ENCODE results near the gene XRCC1. TPM values are rescaled to one million over a fixed set of nuclear protein-coding genes. Genes with fewer than 3 reads are reported as not detected.
"Not testable (repeated sequence)": the region's sequence is repeated elsewhere in the genome, so short reads cannot be mapped to it uniquely, and the experiment has no call there.

XRCC1 gene
- total RNA-seq, 4 donors from 2014 or later: 22.7 to 53.2 (median 30.7) TPM

GRCh38 chr19:43551399-43552197, 23.7 kb downstream of the XRCC1 start:
- TF ChIP-seq CTCF (IDR thresholded peaks at IDR 0.05) (no peak), POLR2A (IDR thresholded peaks at IDR 0.05) (no peak)
- Histone ChIP-seq H3K4me1 (no peaks in the 10 kb centered on the region), H3K9me3 (no peaks in the 10 kb centered on the region), H3K27ac (no peak overlapping the region), H3K4me3 (no peak overlapping the region), H3K27me3 (no peaks in the 10 kb centered on the region), H3K36me3 (no peaks in the 10 kb centered on the region)
- intact Hi-C loops (cut with DNase I; ENCODE audit: low total_unique reads): no loop called here
- no peak for DNase-seq

- DNase-seq: no peak
- no peaks in the 10 kb centered on the region for H3K9me3 ChIP-seq
- no peaks in the 10 kb centered on the region for H3K4me1 ChIP-seq
- H3K27ac ChIP-seq: no peak overlapping the region
- H3K36me3 ChIP-seq: no peaks in the 10 kb centered on the region
- H3K27me3 ChIP-seq: no peaks in the 10 kb centered on the region
- intact Hi-C loops (cut with DNase I; ENCODE audit: low total_unique reads): no loop called here
- no peak overlapping the region for H3K4me3 ChIP-seq
- TF ChIP-seq POLR2A (IDR thresholded peaks at IDR 0.05): no peak
- TF ChIP-seq CTCF (IDR thresholded peaks at IDR 0.05): no peak
Measured at GRCh38 chr19:43548706-43549105, 26.6 kb downstream of the XRCC1 start.

GRCh38 chr19:43547926-43548325, 27.4 kb downstream of the XRCC1 start:
- H3K9me3 ChIP-seq; DNase-seq; H3K4me3 ChIP-seq; H3K27ac ChIP-seq; intact Hi-C loops (cut with DNase I; ENCODE audit: low total_unique reads); H3K36me3 ChIP-seq; H3K27me3 ChIP-seq; H3K4me1 ChIP-seq: not testable (repeated sequence)

GRCh38 chr19:43546581-43546980, 28.7 kb downstream of the XRCC1 start:
- intact Hi-C loops (cut with DNase I; ENCODE audit: low total_unique reads): no loop called here
- DNase-seq: no peak

GRCh38 chr19:43545981-43546380, 29.3 kb downstream of the XRCC1 start:
- no peaks in the 10 kb centered on the region for H3K4me1 ChIP-seq
- intact Hi-C loops (cut with DNase I; ENCODE audit: low total_unique reads): no loop called here
- no peak for DNase-seq
- TF ChIP-seq POLR2A (IDR thresholded peaks at IDR 0.05) (no peak), CTCF (IDR thresholded peaks at IDR 0.05) (no peak)
- H3K36me3 ChIP-seq: no peaks in the 10 kb centered on the region
- no peak overlapping the region for H3K4me3 ChIP-seq
- H3K9me3 ChIP-seq: no peaks in the 10 kb centered on the region
- no peaks in the 10 kb centered on the region for H3K27me3 ChIP-seq
- H3K27ac ChIP-seq: no peak overlapping the region

More at GRCh38 chr19:43546581-43546980, 28.7 kb downstream of the XRCC1 start:
- no peaks in the 10 kb centered on the region for H3K27me3 ChIP-seq
- no peaks in the 10 kb centered on the region for H3K4me1 ChIP-seq
- H3K4me3 ChIP-seq: no peak overlapping the region
- no peak overlapping the region for H3K27ac ChIP-seq
- no peaks in the 10 kb centered on the region for H3K9me3 ChIP-seq
- H3K36me3 ChIP-seq: no peaks in the 10 kb centered on the region
- TF ChIP-seq CTCF (IDR thresholded peaks at IDR 0.05): no peak
- no peak for TF ChIP-seq POLR2A (IDR thresholded peaks at IDR 0.05)
